Nephron (organoid): Measurements from ENCODE around the gene IRF8.
"Not testable (repeated sequence)": the region's sequence is repeated elsewhere in the genome, so short reads cannot be mapped to it uniquely, and the experiment has no call there.

ENCODE experiments used
- H3K27ac Mint-ChIP-seq, 3 experiments: 2 replicates each; pipeline ENCODE4 v1.8.0; 2020; ENCODE audit warnings: mixed read lengths in 3 of 3, mild to moderate bottlenecking in 2 of 3, moderate library complexity in 1 of 3
- H3K27me3 Mint-ChIP-seq: 2 replicates; pipeline ENCODE4 v1.8.0; 2021; ENCODE audit warnings: low read depth, mild to moderate bottlenecking, moderate library complexity, mixed read lengths
- H3K36me3 Mint-ChIP-seq: 2 replicates; pipeline ENCODE4 v1.8.0; 2020; ENCODE audit warnings: low read depth, mixed read lengths
- H3K4me1 Mint-ChIP-seq: 2 replicates; pipeline ENCODE4 v1.8.0; 2020; ENCODE audit warnings: mixed read lengths
- H3K4me3 Mint-ChIP-seq, 3 experiments: 2 replicates each; pipeline ENCODE4 v1.8.0; 2020; ENCODE audit warnings: mild to moderate bottlenecking in 3 of 3, mixed read lengths in 3 of 3, moderate library complexity in 2 of 3
- H3K9me3 Mint-ChIP-seq: 2 replicates; pipeline ENCODE4 v1.8.0; 2020; ENCODE audit warnings: mixed read lengths
- TF ChIP-seq, protein P1 (sequence below), 3 experiments: fragments of 200-600 bp; sonication (generic); IDR thresholded peaks; one replicate each; pipeline ENCODE4 v1.5.0; 2021; ENCODE audit warnings: antibody characterized with exemption in 3 of 3; ENCODE audit not compliant: unreplicated experiment in 3 of 3

IRF8 gene

DNA sequence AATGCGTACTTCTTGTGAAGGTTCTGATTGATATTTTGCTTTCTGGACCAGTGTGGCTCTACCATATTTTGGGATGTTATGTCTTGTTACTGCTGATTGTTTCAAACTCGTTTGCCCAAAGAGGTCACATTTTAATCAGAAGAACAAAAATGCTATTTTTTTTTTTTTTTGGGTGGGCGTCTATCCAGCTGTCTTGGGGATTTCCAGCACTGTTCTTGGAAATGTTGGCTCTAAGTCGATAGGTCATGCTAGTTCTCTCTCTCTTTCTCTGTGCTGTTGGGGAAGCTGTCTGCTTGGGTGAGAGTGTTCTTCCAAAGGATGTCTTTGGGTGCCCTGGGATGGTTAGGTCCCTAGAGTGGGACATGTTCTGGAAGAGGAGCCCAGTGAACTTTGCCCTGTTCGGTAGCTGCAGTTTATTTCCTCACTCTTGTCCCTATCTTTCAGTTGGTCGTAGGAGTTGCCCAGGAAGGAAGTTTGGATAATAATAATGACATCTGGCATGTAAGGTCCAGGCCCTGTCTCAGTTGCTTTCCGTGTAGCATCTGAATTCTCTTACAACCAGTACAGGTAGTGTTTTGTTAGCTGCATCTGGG lies 2.9 kb downstream of the IRF8 start:
- Mint-ChIP-seq H3K27me3 (peaks cover 86% of the 10 kb centered on the region), H3K9me3 (no peaks in the 10 kb centered on the region), H3K4me3 (peak overlapping the region in 2 of 3 experiments; percentile 19 to 22), H3K4me1 (peaks cover 26% of the 10 kb centered on the region), H3K36me3 (no peaks in the 10 kb centered on the region), H3K27ac (peak overlapping the region in 2 of 3 experiments; percentile 2 to 22)
- TF ChIP-seq, protein P1, sequence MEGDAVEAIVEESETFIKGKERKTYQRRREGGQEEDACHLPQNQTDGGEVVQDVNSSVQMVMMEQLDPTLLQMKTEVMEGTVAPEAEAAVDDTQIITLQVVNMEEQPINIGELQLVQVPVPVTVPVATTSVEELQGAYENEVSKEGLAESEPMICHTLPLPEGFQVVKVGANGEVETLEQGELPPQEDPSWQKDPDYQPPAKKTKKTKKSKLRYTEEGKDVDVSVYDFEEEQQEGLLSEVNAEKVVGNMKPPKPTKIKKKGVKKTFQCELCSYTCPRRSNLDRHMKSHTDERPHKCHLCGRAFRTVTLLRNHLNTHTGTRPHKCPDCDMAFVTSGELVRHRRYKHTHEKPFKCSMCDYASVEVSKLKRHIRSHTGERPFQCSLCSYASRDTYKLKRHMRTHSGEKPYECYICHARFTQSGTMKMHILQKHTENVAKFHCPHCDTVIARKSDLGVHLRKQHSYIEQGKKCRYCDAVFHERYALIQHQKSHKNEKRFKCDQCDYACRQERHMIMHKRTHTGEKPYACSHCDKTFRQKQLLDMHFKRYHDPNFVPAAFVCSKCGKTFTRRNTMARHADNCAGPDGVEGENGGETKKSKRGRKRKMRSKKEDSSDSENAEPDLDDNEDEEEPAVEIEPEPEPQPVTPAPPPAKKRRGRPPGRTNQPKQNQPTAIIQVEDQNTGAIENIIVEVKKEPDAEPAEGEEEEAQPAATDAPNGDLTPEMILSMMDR (IDR thresholded peaks at IDR 0.05; ENCODE audit: unreplicated experiment in 3 of 3): no peak

DNA sequence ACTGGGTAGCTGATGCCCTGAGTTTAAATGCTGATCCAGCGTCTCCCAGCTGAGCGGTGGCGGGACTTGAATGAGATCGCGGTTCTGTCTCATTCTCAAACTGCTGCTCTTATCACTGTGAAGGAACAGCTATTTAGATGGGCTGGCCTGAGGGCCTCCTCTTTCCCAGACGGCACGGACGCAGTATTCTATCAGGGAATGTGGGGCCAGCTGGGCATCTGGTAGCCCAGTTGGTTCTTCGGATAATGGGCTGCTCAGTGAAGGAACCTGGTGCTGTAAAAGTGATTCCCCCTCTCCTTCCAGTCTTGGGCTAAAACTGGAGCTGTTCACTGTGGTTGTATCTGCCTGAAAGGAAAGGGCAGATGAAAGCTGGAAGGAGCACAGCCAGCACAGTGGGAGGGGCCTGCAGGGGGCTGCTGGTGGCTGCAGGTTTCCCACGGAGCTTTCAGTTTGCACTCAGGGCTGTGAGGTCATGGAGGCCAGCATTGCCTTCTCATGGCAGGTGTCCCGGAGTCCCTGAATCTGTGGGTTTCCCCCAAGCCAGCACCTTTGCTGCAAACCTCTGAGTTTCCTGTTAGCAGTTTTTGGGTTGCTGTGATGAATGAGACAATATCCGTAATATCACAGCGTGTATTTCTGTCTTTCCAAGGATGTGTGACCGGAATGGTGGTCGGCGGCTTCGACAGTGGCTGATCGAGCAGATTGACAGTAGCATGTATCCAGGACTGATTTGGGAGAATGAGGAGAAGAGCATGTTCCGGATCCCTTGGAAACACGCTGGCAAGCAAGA lies 3.6 kb downstream of the IRF8 start:
- Mint-ChIP-seq H3K4me3 (peak overlapping the region in 1 of 3 experiments; percentile 22), H3K4me1 (peaks cover 26% of the 10 kb centered on the region), H3K36me3 (no peaks in the 10 kb centered on the region), H3K27ac (peak overlapping the region in 2 of 3 experiments; percentile 2 to 22), H3K27me3 (peaks cover 79% of the 10 kb centered on the region), H3K9me3 (no peaks in the 10 kb centered on the region)
- TF ChIP-seq, protein P1 (IDR thresholded peaks at IDR 0.05; ENCODE audit: unreplicated experiment in 3 of 3): no peak

DNA sequence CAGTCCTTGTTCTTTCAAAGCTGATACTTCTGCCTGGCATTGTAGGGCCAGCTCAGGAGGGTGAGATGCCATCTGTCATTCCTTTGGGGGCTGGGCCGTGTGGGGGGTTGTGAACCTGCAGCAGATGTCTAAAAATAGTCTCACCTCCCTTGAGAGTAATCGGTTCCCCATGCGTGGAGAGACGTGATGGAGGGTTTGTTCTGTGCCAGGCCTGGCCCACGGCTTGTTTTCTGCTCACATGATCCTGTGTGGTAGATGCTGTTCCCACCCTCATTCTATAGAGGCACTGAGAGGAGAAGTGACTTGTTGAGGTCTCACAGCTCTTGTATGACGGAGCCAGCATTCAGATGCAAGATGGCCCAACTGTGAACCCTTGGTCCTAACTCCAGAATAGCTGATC lies 4.6 kb downstream of the IRF8 start:
- Mint-ChIP-seq H3K27ac (no peak overlapping the region), H3K9me3 (no peaks in the 10 kb centered on the region), H3K4me3 (no peak overlapping the region), H3K4me1 (peaks cover 26% of the 10 kb centered on the region), H3K36me3 (no peaks in the 10 kb centered on the region), H3K27me3 (peaks cover 75% of the 10 kb centered on the region)
- TF ChIP-seq, protein P1 (IDR thresholded peaks at IDR 0.05; ENCODE audit: unreplicated experiment in 3 of 3): no peak

DNA sequence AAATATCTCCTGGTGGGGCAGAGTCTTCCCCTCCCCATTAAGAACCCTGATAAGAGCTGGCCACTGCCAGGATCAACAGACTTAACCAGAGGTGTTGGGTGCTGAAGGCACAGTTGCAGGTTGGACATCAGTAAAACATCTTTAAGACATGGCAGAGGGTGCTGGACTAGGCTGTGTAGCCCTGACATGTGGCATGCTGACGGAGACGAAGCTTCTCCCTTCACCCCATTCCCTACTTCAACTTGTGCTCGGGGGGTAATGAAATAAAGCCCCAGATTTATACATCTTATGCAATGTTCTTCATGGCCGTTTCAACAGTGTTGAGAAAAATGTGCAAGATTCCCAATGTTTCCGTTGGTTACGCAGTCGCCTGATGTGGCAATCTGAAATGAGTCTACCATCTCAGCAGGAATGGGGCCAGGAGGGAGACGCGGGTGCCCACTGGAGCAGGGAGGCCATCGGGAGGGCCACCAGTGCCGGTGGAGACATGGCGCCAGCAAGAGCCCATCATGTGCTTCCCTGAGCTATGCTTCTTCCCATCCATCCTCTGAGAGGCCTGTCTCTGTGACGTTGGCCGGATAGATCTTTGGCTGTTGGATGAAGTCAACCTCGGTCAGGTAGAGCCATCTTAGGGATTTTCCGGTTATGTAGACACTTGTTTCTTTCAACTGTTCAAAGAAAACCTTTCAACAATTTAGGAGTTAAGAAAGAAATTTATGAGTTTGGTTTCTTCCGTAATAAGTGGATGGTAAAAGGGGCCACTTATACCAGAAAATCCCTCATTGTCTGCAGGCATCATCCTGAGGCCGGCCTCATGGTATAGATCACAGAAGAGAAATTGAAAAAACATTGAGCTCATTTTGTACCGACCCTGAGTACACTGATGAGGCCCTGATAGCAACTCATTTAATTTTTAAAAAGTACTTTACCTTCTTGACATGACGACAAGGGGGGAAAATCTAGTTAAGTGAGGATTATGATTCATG lies 6.4 kb downstream of the IRF8 start:
- peaks cover 20% of the 10 kb centered on the region for H3K4me1 Mint-ChIP-seq
- TF ChIP-seq, protein P1 (IDR thresholded peaks at IDR 0.05; ENCODE audit: unreplicated experiment in 3 of 3): no peak
- H3K27me3 Mint-ChIP-seq: peaks cover 76% of the 10 kb centered on the region
- no peak overlapping the region for H3K27ac Mint-ChIP-seq
- H3K36me3 Mint-ChIP-seq: no peaks in the 10 kb centered on the region
- no peak overlapping the region for H3K4me3 Mint-ChIP-seq
- H3K9me3 Mint-ChIP-seq: no peaks in the 10 kb centered on the region

DNA sequence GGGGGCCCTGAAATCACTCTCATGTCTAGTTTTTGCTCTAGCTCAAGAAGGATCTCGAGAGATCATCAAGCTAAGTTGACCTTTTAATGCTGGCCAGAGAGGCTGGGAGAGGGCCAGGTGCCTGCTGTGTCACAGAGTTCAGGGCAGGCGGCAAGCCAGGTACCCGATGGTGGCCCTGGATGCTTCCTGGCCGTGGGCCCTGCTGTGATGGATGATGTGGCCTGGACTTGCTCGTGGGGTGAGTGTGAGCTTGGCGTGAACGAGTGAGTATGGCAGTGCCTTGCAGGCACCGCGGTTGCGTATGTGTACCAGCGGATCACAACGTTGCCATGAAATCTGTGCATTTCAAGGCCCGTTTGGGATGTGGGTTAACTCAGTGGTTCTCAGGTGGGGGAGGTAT lies 7.4 kb downstream of the IRF8 start:
- TF ChIP-seq, protein P1 (IDR thresholded peaks at IDR 0.05; ENCODE audit: unreplicated experiment in 3 of 3): no peak
- H3K4me3 Mint-ChIP-seq: no peak overlapping the region
- H3K36me3 Mint-ChIP-seq: no peaks in the 10 kb centered on the region
- H3K4me1 Mint-ChIP-seq: peaks cover 22% of the 10 kb centered on the region
- H3K9me3 Mint-ChIP-seq: no peaks in the 10 kb centered on the region
- no peak overlapping the region for H3K27ac Mint-ChIP-seq
- H3K27me3 Mint-ChIP-seq: peaks cover 72% of the 10 kb centered on the region

DNA sequence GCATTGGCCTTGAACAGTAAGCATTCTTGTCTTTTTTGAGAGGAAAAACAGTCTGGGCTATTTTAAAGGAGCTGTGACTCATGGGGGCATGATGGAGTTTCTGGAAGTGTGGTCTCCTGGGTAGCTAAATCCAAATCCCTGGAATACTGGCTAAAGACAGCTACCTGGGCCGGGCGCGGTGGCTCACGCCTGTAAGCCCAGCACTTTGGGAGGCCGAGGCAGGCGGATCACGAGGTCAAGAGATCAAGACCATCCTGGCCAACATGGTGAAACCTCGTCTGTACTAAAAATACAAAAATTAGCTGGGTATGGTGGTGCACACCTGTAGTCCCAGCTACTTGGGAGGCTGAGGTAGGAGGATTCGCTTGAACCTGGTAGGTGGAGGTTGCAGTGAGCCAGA lies 8.3 kb downstream of the IRF8 start:
- H3K4me3 Mint-ChIP-seq, H3K27ac Mint-ChIP-seq, H3K9me3 Mint-ChIP-seq, H3K36me3 Mint-ChIP-seq: not testable (repeated sequence)
- peaks cover 24% of the 10 kb centered on the region for H3K4me1 Mint-ChIP-seq
- H3K27me3 Mint-ChIP-seq: peaks cover 72% of the 10 kb centered on the region
